Measurements from ENCODE around the gene DMRTA1. TPM values are rescaled to one million over a fixed set of nuclear protein-coding genes. Genes with fewer than 3 reads are reported as not detected.

Gene DMRTA1
- polyA plus RNA-seq, 1 donor (not counting 4 experiments of a cell fraction or from before 2014, with no cell fraction given), result 1.9 TPM

- no peaks in the 10 kb centered on the region for H3K4me1 ChIP-seq (ENCODE audit: control insufficient read depth, extremely low read depth, insufficient read depth, low read length)
- DNase-seq (ENCODE audit: low read depth, low spot score) (no peak), FAIRE-seq (no peak)
- TF ChIP-seq EZH2 (IDR thresholded peaks at IDR 0.05; ENCODE audit: low read length) (no peak), CTCF (optimal IDR thresholded peaks at IDR 0.05 in 1 of 3, IDR thresholded peaks at IDR 0.05 in 1 of 3, conservative IDR thresholded peaks at IDR 0.05 in 1 of 3; ENCODE audit: extremely low read depth in 1 of 3, insufficient read depth in 2 of 3, low read length in 3 of 3) (no peak)
- H3K27ac ChIP-seq (ENCODE audit: control insufficient read depth, insufficient read depth, low read length), result no peak overlapping the region
- no peak overlapping the region for H2AFZ ChIP-seq (ENCODE audit: control insufficient read depth, low read length)
- H3K79me2 ChIP-seq (ENCODE audit: control insufficient read depth, insufficient read depth, low read length), result no peaks in the 10 kb centered on the region
- no peaks in the 10 kb centered on the region for H3K9me3 ChIP-seq (ENCODE audit: control insufficient read depth, low read depth, low read length)
- dilution Hi-C loops (cut with MboI; ENCODE audit: extremely low pct_ligation_motif_present, low sequenced_read_pairs), result no loop called here
- H3K4me3 ChIP-seq (ENCODE audit: control insufficient read depth in 2 of 3, extremely low read depth in 1 of 3, insufficient read depth in 2 of 3, low read depth in 1 of 3, low read length in 3 of 3), result no peak overlapping the region
- no peaks in the 10 kb centered on the region for H4K20me1 ChIP-seq (ENCODE audit: control insufficient read depth, extremely low read depth, insufficient read depth, low read length)
- no peak overlapping the region for H3K4me2 ChIP-seq (ENCODE audit: control insufficient read depth, extremely low read depth, insufficient read depth, low read depth, low read length)
- H3K9ac ChIP-seq (ENCODE audit: control insufficient read depth, extremely low read depth, insufficient read depth, low read length), result no peak overlapping the region
- H3K36me3 ChIP-seq (ENCODE audit: control insufficient read depth in 2 of 2, extremely low read depth in 1 of 2, insufficient read depth in 2 of 2, low read length in 2 of 2), result no peaks in the 10 kb centered on the region
- no peaks in the 10 kb centered on the region for H3K27me3 ChIP-seq (ENCODE audit: control insufficient read depth, extremely low read depth, insufficient read depth, low read length)
- no peaks in the 10 kb centered on the region for H3K9me1 ChIP-seq (ENCODE audit: control insufficient read depth, extremely low read depth, insufficient read depth, low read length)
These were observed 23.1 kb upstream of the DMRTA1 start for GRCh38 chr9:22423566-22423965.

DNA sequence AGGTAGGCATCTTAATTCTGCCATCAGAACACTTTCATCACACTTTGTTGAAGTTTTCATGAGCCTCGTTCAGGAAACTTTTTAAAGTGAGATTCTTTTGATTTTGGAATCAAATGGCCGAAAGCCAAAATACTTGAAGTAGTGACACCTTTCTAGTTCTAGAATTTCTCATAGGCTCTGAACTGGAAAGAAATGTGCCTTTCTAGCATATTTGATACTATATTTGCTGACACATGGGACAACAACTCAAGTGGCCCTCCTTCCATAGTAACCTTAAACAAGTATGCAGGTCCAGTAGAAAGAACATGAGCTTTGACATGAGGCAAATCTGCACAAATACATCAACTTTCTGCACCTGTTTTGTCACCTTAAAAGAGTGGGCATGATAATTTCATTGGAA is 22.0 kb upstream of the DMRTA1 start:
- dilution Hi-C loops (cut with MboI; ENCODE audit: extremely low pct_ligation_motif_present, low sequenced_read_pairs), result no loop called here
- H3K9ac ChIP-seq (ENCODE audit: control insufficient read depth, extremely low read depth, insufficient read depth, low read length), result no peak overlapping the region
- no peaks in the 10 kb centered on the region for H3K4me1 ChIP-seq (ENCODE audit: control insufficient read depth, extremely low read depth, insufficient read depth, low read length)
- H3K27ac ChIP-seq (ENCODE audit: control insufficient read depth, insufficient read depth, low read length), result no peak overlapping the region
- H3K36me3 ChIP-seq (ENCODE audit: control insufficient read depth in 2 of 2, extremely low read depth in 1 of 2, insufficient read depth in 2 of 2, low read length in 2 of 2), result no peaks in the 10 kb centered on the region
- H3K9me3 ChIP-seq (ENCODE audit: control insufficient read depth, low read depth, low read length), result no peaks in the 10 kb centered on the region
- H2AFZ ChIP-seq (ENCODE audit: control insufficient read depth, low read length), result no peak overlapping the region
- H3K79me2 ChIP-seq (ENCODE audit: control insufficient read depth, insufficient read depth, low read length), result no peaks in the 10 kb centered on the region
- H3K4me3 ChIP-seq (ENCODE audit: control insufficient read depth in 2 of 3, extremely low read depth in 1 of 3, insufficient read depth in 2 of 3, low read depth in 1 of 3, low read length in 3 of 3), result no peak overlapping the region
- FAIRE-seq (no peak), DNase-seq (ENCODE audit: low read depth, low spot score) (no peak)
- no peaks in the 10 kb centered on the region for H3K9me1 ChIP-seq (ENCODE audit: control insufficient read depth, extremely low read depth, insufficient read depth, low read length)
- TF ChIP-seq CTCF (optimal IDR thresholded peaks at IDR 0.05 in 1 of 3, IDR thresholded peaks at IDR 0.05 in 1 of 3, conservative IDR thresholded peaks at IDR 0.05 in 1 of 3; ENCODE audit: extremely low read depth in 1 of 3, insufficient read depth in 2 of 3, low read length in 3 of 3) (no peak), EZH2 (IDR thresholded peaks at IDR 0.05; ENCODE audit: low read length) (no peak)
- H3K27me3 ChIP-seq (ENCODE audit: control insufficient read depth, extremely low read depth, insufficient read depth, low read length), result no peaks in the 10 kb centered on the region
- no peaks in the 10 kb centered on the region for H4K20me1 ChIP-seq (ENCODE audit: control insufficient read depth, extremely low read depth, insufficient read depth, low read length)
- H3K4me2 ChIP-seq (ENCODE audit: control insufficient read depth, extremely low read depth, insufficient read depth, low read depth, low read length), result no peak overlapping the region
